Measurements from ENCODE around the gene TPGS1.

Gene TPGS1

DNA sequence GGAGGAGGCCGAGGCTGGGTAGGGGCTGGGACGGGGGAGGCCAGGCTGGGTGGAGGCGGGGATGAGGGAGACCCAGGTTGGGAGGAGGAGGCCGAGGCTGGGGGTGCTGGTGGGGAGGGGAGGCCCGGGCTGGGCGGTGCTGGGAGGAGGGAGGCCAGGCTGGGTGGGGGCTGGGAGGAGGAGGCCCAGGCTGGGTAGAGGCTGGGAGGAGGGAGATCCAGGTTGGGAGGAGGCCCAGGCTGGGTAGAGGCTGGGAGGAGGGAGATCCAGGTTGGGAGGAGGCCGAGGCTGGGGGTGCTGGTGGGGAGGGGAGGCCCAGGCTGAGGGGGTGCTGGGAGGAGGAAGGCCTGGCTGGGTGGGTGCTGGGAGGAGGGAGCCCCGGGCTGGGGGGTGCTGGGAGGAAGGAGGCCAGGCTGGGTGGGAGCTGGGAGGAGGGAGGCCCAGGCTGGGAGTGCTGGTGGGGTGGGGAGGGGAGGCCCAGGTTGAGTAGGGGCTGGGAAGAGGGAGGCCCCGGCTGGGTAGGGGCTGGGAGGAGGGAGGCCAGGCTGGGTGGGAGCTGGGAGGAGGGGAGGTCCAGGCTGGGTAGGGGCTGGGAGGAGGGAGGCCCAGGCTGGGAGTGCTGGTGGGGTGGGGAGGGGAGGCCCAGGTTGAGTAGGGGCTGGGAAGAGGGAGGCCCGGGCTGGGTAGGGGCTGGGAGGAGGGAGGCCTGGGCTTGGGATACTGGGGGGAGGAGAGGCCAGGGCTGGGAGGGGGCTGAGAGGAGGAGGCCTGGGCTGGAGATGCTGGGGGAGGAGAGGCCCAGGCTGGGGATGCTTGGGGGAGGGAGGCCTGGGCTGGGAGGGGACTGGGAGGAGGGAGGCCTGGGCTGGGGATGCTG is 10.7 kb downstream of the TPGS1 start:
- no peak for TF ChIP-seq CTCF (IDR thresholded peaks at IDR 0.05)
- no peak for TF ChIP-seq ZFX (IDR thresholded peaks at IDR 0.05; ENCODE audit: borderline replicate concordance)
- no peak overlapping the region for H3K27ac ChIP-seq

DNA sequence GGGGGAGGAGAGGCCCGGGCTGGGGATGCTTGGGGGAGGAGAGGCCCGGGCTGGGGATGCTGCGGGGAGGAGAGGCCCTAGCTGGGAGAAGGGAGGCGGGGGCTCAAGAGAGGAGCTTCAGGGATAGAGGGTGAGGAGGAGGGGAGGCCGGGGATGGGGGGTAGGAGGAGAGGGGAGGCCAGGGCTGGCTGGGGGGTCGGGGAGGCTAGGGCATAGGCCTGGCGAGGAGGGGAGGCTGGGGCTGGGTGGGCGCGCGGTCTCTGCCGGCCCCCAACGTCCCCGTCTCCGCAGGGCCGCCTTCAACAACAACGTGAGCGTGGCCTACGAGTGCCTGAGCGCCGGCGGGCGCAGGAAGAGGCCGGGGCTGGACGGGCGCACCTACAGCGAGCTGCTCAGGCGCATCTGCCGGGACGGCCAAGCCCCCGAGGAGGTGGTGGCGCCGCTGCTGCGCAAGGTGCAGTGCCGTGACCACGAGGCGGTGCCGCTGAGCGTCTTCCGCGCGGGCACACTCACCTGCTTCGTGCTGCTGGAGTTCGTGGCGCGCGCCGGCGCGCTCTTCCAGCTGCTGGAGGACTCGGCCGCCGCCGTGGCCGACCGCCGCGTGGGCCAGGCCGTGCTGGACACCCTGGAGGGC is 11.4 kb downstream of the TPGS1 start:
- no peak for TF ChIP-seq ZFX (IDR thresholded peaks at IDR 0.05; ENCODE audit: borderline replicate concordance)
- no peak for TF ChIP-seq CTCF (IDR thresholded peaks at IDR 0.05)
- no peak overlapping the region for H3K27ac ChIP-seq

GRCh38 chr19:519449-519865 is 12.2 kb downstream of the TPGS1 start:
- no peak for TF ChIP-seq ZFX (IDR thresholded peaks at IDR 0.05; ENCODE audit: borderline replicate concordance)
- TF ChIP-seq CTCF (IDR thresholded peaks at IDR 0.05): no peak
- H3K27ac ChIP-seq: no peak overlapping the region

DNA sequence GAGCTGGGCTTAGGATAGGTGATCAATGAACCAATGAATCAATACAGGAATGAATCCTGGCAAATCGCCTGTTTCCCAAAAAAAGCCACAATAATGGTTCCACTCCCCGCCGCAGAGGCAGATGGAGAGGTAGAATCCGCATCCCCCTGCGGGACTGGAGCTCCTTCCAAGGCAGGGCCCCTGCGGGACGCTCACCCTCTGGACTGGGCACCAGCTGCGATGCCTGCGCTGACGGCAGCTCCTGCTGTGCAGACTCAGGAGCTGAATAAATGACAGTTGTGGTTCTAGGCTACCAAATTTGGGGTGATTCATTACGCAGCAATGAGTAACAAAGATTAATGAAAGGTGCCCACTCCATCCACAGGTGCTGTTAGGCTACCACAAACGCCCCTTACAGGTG is 15.4 kb downstream of the TPGS1 start:
- TF ChIP-seq CTCF (IDR thresholded peaks at IDR 0.05) (no peak), ZFX (IDR thresholded peaks at IDR 0.05; ENCODE audit: borderline replicate concordance) (no peak)
- no peak overlapping the region for H3K27ac ChIP-seq

DNA sequence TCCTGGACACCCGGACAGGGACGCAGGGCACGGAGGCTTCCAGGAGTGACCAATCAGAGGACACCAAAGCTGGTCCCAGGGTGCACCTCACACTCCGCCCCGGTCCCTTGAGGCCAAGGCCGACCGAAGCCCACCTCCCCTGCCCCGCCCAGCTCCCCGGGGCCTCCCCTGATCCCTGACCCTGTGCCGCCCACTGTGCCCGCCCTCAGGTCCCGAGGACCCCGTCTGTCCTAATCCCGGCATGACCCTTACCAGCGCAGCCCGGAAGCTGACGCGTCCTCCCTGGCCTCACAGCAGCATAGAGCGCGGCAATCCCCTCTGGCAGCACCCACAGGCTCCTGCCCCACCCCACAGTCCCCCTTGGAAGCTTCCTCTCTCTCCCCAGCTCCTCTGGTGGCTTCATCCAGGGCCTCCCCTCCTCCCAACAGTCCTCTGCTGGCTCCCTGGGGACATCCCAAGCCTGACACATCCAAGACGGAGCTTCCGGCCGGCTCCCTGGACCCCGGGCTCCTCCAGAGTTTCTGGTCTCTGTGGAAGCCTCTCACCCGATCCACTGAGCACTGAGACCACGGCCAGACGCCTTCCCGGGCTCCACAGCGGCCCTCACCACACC is 16.9 kb downstream of the TPGS1 start:
- TF ChIP-seq ZFX (IDR thresholded peaks at IDR 0.05; ENCODE audit: borderline replicate concordance): no peak
- no peak for TF ChIP-seq CTCF (IDR thresholded peaks at IDR 0.05)
- H3K27ac ChIP-seq: no peak overlapping the region; the same call in 1 of the 2 replicates

DNA sequence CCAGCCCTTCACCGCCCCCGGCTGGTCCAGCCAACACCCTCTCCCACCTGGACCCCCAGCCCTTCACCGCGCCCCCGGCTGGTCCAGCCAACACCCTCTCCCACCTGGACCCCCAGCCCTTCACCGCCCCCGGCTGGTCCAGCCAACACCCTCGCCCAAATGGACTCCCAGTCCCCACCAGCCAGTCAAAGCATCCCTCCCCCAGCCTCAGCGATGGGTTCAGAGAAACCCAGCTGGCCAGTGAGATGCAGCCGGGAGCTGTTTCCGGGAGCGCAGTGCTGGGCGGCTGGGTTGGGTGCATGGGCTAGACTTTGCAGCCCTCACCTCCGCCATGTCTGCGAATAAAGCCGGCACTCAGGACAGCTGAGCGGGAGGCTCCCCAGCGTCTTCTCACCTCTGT is 17.7 kb downstream of the TPGS1 start:
- TF ChIP-seq ZFX (IDR thresholded peaks at IDR 0.05; ENCODE audit: borderline replicate concordance) (no peak), CTCF (IDR thresholded peaks at IDR 0.05) (no peak)
- peak overlapping the region; percentile 32; the same call in 1 of the 2 replicates for H3K27ac ChIP-seq

Data from 22Rv1 (cell line).